Effector CD4-positive, alpha-beta T cell (primary cell): ENCODE measurements around the gene HTR6.

Source experiments
- DNase-seq: peaks from one replicate; pipeline ENCODE4 v3.0.0-alpha.2; 2020

Gene HTR6

DNA sequence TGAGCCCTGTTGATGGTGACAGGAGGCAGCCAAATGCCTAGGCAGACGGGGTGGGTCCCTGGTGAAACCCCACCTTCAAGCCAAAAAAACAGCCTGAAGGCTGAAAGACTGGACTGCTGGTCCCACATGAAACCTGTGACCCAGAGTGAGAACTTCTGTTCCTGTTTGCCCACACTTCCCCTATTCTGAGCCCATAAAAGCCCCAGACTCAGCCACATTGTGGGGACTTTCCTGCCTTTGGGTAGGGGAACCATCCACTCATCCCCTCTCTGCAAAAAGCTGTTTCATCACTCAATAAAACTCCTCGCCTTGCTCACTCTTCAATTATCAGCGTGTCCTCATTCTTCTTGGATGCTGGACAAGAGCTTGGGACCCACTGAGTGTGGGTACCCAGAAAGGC is 25.2 kb downstream of the HTR6 start:
- no peak for DNase-seq

DNA sequence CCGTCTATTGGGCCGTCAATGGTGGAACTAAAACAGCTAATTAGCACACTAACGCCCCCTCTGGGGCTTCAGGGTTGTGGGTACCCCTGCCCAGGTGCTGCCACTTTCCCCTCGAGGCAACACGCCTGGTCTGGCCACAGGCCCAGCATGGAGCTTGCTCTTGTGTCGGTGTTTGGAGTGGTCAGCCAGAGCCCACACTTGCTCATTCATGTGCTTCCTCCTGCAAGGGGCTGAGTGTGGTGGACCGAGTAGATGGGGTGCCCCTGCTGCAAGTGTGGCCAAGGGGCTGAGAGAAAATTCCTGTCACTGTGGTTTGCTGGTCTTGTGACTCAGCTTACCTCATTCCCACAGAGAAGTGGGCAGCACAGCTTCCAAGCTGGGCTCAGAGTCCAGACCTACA is 25.7 kb downstream of the HTR6 start:
- DNase-seq: no peak

GRCh38 chr1:19694298-19694697 is 29.6 kb downstream of the HTR6 start:
- DNase-seq: no peak

DNA sequence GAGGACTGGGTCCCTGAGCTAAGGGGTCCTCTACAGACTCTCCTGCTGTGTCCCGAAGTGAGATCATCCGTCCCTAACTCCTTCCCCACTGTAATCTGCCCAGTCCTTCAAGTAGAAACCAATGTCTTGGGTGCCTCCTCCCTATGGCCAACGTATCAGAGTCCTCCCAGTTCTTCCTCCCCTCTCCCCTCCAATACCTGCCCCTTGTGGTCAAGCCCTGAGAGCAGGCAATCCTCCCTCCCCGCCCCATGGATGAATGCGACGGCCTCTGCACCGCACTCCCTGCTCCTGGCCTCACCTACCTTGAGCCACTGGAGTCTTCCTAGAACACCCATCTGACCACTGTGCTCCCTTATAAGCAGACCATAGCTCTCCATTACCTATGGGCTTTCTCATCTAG is 31.1 kb downstream of the HTR6 start:
- no peak for DNase-seq

DNA sequence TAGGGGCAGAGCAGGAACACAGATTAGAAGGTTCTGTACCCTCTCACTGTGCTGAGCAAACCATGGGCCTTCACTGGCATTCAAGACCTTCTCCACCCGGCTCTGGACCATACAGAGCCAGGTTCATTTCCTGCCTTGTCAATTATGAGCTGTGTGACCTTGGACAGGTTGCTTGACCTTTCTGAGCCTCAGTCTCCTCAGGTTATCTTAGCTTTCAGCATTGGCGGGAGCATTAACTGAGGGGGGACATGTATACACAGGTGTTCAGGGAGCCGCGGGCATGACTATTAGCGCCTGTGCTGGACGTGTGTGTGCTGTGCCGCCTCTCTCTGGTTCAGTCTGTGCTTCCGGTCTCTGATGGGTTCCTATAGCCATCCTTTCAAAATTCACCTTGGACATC is 32.1 kb downstream of the HTR6 start:
- no peak for DNase-seq

DNA sequence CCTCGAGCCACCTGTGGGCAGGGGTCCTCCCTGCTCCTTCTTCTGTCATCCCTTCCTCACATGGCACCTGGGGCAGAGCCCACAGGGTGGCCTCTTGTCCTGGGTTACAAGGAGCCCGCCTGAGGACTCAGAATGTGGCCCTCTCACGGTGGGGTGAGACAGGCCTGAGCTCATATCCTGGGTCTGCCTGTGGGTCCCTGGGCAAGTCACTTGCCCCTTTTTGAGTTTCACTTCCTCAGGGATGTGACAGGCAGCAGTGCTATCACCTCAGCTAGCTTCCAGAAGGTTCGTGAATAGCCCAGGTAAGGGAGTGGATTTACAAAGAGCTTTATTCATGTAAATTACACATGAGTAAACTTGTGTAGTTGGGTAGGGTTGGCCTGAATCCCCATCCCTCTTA is 33.5 kb downstream of the HTR6 start:
- no peak for DNase-seq

DNA sequence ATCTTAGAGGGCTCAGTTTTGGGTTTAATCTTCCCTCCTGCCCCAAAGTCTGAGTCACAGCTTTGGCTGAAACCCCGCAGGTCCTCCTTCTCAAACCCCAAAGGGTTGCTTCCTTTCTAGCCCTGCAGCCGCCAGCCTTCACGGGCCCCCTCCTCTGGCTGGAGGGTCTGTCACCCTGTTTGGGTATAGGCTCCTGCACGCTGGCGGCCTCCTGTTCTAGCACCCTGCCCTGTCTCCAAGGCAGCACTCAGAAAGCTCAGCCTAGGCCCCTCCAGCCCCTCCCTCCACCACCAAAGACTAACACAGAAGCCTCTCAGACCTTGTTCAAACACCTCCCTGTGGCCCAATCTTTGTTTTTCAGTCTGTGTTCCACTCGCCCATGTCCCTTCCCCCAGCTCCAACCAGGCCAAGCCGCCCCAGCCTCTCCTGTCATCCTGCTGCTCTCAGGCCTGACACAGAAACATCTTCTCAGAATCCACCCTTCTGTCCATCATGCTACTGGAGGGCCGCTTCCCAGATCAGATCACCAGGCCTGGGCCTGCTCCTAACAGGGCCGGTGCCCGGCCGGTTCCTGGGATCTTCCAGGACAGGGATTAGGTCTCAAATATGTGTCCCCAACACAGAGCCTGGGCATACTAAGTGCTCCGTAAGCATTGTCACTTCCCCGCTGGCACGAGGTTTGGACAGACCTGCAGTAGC is 35.6 kb downstream of the HTR6 start:
- DNase-seq: no peak

DNA sequence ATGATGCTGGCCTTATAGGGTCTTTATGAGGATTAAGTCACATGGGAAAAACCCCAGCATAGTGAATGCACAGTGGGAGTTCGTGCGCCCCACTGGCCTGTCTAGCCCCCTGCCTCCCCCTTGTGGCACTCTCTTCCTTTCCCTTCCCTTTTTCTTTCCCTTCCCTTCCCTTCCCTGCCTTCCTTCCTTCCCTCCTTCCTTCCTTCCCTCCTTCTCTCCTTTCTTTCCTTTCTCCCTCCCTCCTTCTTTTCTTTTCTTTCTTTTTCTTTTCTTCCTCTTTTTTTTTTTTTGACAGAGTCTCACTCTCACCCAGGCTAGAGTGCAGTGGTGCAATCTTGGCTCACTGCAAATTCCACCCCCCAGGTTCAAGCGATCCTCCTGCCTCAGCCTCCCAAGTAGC is 38.6 kb downstream of the HTR6 start:
- no peak for DNase-seq

- peak; percentile 54 for DNase-seq
Observed at GRCh38 chr1:19704247-19705113, 39.8 kb downstream of the HTR6 start.

GRCh38 chr1:19705464-19705863 is 40.8 kb downstream of the HTR6 start:
- no peak for DNase-seq

DNA sequence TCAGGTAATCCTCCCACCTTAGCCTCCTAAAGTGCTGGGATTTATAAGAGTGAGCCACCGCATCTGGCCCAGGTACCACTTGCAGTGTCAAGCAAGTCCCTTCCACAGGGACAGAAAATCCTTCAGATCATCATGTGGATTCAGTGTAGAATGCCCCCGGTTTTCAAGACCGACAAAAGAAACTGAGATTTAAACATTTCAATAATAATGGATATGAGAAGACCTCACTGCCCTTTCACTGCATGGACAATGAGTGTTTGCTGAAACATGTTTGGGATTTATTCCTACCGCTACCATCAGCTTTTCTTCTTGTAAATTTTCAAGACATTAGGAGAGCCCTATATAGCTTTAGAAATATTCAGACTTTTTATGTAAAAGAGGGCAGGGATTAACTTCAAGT is 41.5 kb downstream of the HTR6 start:
- no peak for DNase-seq

- no peak for DNase-seq
Observed at GRCh38 chr1:19708567-19709110, 44.0 kb downstream of the HTR6 start.

DNA sequence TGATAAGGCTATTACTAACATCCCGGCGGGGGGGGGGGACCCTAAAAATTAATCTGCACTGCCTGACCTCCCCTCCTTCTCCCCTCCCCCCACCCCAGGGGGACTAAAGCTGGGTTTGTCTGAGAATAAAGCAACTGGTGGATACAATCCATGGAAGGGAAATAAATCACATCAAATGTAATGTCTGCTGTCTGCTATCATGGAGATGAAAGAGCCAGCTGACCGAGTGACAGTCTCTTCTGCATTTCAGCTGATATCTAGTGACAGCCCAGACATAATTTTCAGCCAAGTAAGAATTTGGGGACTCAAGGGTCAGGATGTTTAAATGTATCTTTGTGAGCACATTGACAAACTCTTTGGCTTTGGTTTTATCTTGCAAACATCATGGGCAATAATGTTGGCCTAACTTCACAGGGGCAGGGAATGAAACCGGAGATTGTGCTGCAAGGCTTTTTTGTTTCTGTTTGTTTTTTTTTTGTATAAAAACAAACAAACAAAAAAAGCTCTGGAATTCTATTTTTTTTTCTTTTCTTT is 44.7 kb downstream of the HTR6 start:
- DNase-seq: no peak

GRCh38 chr1:19710825-19711611 is 46.3 kb downstream of the HTR6 start:
- DNase-seq: no peak

DNA sequence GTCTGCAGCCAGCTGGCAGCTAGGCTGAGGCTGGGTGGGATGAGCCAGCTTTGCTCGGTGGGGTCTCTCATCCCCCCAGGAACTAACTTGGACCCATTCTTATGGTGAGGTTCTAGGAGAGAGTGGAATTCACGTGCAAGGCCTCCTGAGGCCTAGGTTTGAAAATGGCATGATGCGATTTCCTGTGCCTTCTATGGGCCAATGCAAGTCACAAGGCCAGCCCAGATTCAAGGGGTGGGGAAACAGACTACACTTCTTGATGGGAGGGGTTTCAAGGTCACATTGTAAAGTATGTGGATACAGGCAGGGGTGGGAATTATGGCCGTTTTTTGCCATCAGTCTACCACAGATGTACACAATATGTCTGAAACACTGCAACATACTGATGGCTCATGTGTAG is 48.3 kb downstream of the HTR6 start:
- DNase-seq: no peak

- peak; percentile 73 for DNase-seq
Observed at GRCh38 chr1:19715334-19716203, 50.9 kb downstream of the HTR6 start.

GRCh38 chr1:19717467-19717866 is 52.8 kb downstream of the HTR6 start:
- DNase-seq: no peak

GRCh38 chr1:19720174-19720573 is 55.5 kb downstream of the HTR6 start:
- DNase-seq: no peak

GRCh38 chr1:19720973-19721372 is 56.3 kb downstream of the HTR6 start:
- no peak for DNase-seq

GRCh38 chr1:19723874-19724273 is 59.2 kb downstream of the HTR6 start:
- no peak for DNase-seq

- no peak for DNase-seq
Observed at GRCh38 chr1:19725606-19726005, 60.9 kb downstream of the HTR6 start.
